Brain pericyte (primary cell): ENCODE data around the gene LDB3.

Source experiments
- DNase-seq: peaks from one replicate; pipeline ENCODE4 v3.0.0-alpha.2; 2012; ENCODE audit warnings: low read depth, low spot score

The LDB3 gene

GRCh38 chr10:86685893-86686632 lies 17.8 kb downstream of the LDB3 start:
- DNase-seq: no peak

DNA sequence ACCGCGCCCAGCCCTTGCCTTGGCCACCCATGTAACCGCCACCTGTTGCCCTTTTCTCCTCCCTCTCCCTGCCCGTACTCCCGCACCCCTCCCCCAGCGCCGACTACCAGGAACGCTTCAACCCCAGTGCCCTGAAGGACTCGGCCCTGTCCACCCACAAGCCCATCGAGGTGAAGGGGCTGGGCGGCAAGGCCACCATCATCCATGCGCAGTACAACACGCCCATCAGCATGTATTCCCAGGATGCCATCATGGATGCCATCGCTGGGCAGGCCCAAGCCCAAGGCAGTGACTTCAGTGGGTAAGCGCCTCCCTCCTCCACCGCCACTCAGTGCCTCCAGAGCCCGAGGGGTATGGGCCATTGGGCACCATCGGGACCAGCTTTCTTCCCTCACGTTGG lies 18.7 kb downstream of the LDB3 start:
- no peak for DNase-seq

GRCh38 chr10:86687750-86688149 lies 19.4 kb downstream of the LDB3 start:
- no peak for DNase-seq

DNA sequence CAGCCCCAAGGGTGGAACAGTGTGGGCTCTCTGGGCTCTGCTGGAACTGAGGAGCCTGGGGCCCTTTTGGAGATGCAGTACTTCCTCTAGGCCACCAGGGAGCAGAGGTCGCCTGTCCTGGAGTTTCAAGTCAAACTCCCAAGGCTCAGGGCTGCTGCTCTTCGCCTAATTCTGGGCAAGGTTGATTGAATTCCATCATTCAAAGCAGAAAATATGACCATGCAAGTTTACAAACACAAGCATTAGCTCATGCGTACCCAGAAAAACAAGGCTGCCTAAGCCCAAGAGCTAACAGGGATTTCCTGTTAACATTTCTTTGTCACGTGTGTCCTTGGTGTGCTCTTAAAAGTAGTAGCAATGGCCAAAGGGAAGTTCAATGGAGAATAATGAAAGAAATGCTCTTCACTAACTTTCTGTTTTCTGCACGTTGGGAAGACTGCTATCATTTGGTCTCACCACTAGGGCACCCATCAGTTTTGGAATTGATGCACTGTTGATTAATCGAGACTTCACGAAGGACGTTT lies 20.1 kb downstream of the LDB3 start:
- no peak for DNase-seq

DNA sequence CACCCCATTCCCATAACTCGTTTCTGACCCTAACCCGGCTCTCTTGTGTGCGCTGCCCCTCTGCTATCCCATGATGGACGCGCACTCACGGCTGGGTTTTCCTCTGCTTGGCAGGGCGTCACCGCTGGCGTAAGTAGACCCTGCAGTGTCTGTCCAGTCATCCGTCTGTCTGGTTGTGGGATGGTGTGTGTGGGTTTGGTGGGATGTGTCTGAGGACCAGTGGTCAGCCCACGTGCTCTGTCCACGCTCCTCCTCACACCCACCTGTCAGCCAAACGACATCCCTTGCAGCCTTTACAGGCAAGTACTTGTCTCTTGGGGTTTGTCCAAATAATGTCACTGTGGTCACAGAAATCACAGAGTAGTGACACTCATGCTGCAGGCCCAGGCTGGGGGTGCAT lies 20.8 kb downstream of the LDB3 start:
- DNase-seq: no peak

GRCh38 chr10:86690231-86690630 lies 21.9 kb downstream of the LDB3 start:
- no peak for DNase-seq

- no peak for DNase-seq
Observed at GRCh38 chr10:86690657-86691084, 22.4 kb downstream of the LDB3 start.

- no peak for DNase-seq
Observed at GRCh38 chr10:86691333-86692022, 23.2 kb downstream of the LDB3 start.

- DNase-seq: no peak
Observed at GRCh38 chr10:86692023-86692514, 23.8 kb downstream of the LDB3 start.

GRCh38 chr10:86692664-86693063 lies 24.4 kb downstream of the LDB3 start:
- DNase-seq: no peak

DNA sequence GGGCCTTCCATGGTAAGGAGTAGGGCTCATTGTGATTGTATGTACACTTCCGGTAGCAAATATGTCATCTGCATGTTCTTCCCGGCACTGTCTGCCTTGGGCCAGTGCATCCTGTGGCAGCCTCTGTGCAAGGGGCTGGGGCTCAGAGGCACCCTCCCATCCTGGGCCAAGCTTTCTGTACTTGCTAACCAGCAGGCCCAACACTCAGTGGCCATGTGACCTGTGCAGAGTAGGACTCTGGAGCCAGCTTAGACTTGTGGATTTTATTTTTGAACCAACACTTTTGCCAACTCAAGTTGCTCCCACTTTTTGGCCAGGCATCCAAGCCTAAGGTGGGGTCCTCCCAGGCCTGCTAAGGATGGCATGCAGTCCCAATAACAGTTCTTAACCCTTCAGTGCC lies 25.0 kb downstream of the LDB3 start:
- no peak for DNase-seq

DNA sequence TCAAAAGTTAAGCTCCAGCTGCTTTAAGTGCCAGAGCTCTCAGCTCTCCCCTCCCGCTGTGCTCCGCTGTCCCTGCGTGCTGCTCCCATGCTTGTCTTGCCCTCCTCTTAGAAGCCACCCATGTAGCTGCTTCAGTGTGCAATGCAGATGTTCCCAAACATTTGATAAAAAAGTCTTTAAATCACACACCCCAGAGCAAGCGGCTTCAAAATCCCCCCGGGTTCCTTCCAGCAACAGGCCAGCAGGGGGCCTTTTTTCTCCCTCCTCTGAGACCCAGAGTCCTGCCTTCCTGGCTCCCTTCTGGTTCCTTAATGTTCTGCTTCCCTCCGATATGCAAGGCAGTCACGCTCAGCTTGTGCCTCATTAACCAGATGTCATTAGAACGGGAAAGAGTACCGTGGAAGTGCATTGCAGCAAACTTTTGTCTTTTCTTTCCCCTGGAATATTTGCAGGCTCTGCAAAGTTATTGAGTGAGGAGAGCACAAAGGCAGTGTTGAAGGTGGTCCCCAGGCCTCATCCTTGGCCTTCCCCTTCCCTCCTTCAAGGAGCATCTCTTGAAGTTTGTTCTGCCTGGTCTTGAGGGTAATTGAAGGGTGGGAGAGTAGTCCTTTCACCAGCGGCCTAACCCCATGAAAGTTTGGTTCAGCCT lies 25.5 kb downstream of the LDB3 start:
- peak; percentile 51 for DNase-seq

GRCh38 chr10:86698207-86698940 lies 30.1 kb downstream of the LDB3 start:
- DNase-seq: no peak

DNA sequence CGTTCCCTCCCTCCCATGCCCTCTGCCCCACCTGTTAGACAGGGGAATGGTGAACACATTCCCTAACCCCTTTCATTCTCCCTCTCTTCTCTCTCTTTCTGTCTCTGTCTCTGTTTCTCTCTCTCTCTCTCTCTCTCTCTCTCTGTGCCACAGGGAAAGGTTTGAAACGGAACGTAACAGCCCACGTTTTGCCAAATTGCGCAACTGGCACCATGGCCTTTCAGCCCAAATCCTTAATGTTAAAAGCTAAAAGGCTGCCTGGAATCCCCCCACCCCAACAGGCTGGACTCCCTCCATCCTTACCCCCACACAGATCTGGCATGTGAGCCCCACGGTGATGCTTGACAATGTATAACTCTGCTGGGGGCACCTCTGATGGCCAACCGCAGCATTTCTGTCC lies 30.8 kb downstream of the LDB3 start:
- DNase-seq: no peak

DNA sequence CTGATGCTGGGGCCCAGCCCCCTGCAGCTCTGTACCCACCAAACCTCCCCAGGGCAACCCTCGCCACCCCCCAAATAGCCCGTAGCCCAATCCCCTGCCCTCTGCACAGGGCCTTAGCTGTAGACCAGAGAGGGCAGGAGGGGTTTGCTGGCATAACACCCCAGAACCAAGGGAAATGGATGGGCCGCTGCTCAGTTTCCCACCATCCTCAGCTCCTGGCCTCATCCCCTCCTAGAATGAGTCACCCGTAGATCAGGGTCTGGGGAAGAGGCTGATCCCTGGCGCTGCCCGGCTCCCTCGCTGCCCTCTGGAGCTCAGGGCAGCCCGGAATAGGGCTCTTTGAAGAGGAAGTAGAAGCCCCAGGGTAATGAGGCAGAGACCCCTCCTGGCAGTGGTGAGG lies 31.2 kb downstream of the LDB3 start:
- no peak for DNase-seq

GRCh38 chr10:86699991-86700840 lies 31.9 kb downstream of the LDB3 start:
- no peak for DNase-seq

GRCh38 chr10:86700851-86701617 lies 32.7 kb downstream of the LDB3 start:
- DNase-seq: no peak

GRCh38 chr10:86703176-86703575 lies 34.9 kb downstream of the LDB3 start:
- DNase-seq: no peak

GRCh38 chr10:86705139-86705538 lies 36.8 kb downstream of the LDB3 start:
- no peak for DNase-seq

DNA sequence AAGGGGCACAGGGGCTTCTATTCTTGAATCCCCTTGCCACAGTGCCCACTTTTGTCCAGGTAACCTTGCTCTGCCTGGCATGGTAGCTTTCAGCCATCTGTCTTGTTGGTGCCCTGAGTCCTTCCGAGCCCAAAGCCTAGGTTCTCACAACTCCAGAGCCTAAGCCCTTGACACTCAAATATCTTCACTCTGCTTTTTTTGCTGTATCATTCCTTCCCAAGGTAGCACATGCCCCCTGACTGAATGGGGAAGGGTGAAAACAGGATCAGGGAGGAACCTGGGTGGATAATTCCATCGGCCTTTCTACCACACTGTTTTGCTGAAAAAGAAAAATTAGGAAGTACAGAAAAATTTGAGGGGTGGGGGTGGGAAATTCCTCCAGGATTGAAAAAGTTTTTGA lies 37.6 kb downstream of the LDB3 start:
- DNase-seq: no peak
